IPS-15b (cell line): Measurements from ENCODE around the gene PTPRT.

Experiments
- H3K27me3 ChIP-seq: one replicate; pipeline ENCODE4 v1.6.1; 2013; ENCODE audit warnings: low read length; ENCODE audit not compliant: control insufficient read depth, insufficient read depth
- H3K36me3 ChIP-seq: one replicate; pipeline ENCODE4 v1.6.1; 2013; ENCODE audit warnings: low read length; ENCODE audit not compliant: control insufficient read depth, insufficient read depth
- H3K4me1 ChIP-seq: one replicate; pipeline ENCODE4 v1.6.1; 2013; ENCODE audit warnings: mild to moderate bottlenecking, low read length; ENCODE audit not compliant: control insufficient read depth, insufficient read depth
- H3K4me3 ChIP-seq: one replicate; pipeline ENCODE4 v1.5.1; 2013; ENCODE audit warnings: low read depth, low read length
- H3K9ac ChIP-seq: one replicate; pipeline ENCODE4 v1.6.1; 2013; ENCODE audit warnings: low read depth, mild to moderate bottlenecking, low read length
- H3K9me3 ChIP-seq: one replicate; pipeline ENCODE4 v1.6.1; 2013; ENCODE audit warnings: mild to moderate bottlenecking, low read length; ENCODE audit not compliant: control insufficient read depth, insufficient read depth

Gene PTPRT

GRCh38 chr20:42775037-42775436 lies 414.7 kb downstream of the PTPRT start:
- Histone ChIP-seq H3K27me3 (no peaks in the 10 kb centered on the region), H3K9ac (no peak overlapping the region), H3K36me3 (no peaks in the 10 kb centered on the region), H3K4me1 (no peaks in the 10 kb centered on the region), H3K9me3 (no peaks in the 10 kb centered on the region), H3K4me3 (no peak overlapping the region)

- H3K4me1 ChIP-seq, result no peaks in the 10 kb centered on the region
- no peak overlapping the region for H3K4me3 ChIP-seq
- H3K9ac ChIP-seq, result no peak overlapping the region
- no peaks in the 10 kb centered on the region for H3K36me3 ChIP-seq
- H3K9me3 ChIP-seq, result no peaks in the 10 kb centered on the region
- no peaks in the 10 kb centered on the region for H3K27me3 ChIP-seq
These were observed 426.7 kb downstream of the PTPRT start for GRCh38 chr20:42763015-42763414.

GRCh38 chr20:42756991-42757390 lies 432.7 kb downstream of the PTPRT start:
- Histone ChIP-seq H3K4me3 (no peak overlapping the region), H3K27me3 (no peaks in the 10 kb centered on the region), H3K36me3 (no peaks in the 10 kb centered on the region), H3K9ac (no peak overlapping the region), H3K9me3 (no peaks in the 10 kb centered on the region), H3K4me1 (no peaks in the 10 kb centered on the region)

- H3K36me3 ChIP-seq, result no peaks in the 10 kb centered on the region
- H3K4me3 ChIP-seq, result no peak overlapping the region
- H3K9me3 ChIP-seq, result no peaks in the 10 kb centered on the region
- no peaks in the 10 kb centered on the region for H3K4me1 ChIP-seq
- H3K27me3 ChIP-seq, result no peaks in the 10 kb centered on the region
- no peak overlapping the region for H3K9ac ChIP-seq
These were observed 435.0 kb downstream of the PTPRT start for GRCh38 chr20:42754706-42755105.

GRCh38 chr20:42752620-42753019 lies 437.1 kb downstream of the PTPRT start:
- Histone ChIP-seq H3K9me3 (no peaks in the 10 kb centered on the region), H3K9ac (no peak overlapping the region), H3K4me3 (no peak overlapping the region), H3K4me1 (no peaks in the 10 kb centered on the region), H3K36me3 (no peaks in the 10 kb centered on the region), H3K27me3 (peaks cover 2% of the 10 kb centered on the region)

GRCh38 chr20:42749556-42749955 lies 440.1 kb downstream of the PTPRT start:
- H3K27me3 ChIP-seq, result peaks cover 2% of the 10 kb centered on the region
- H3K9ac ChIP-seq, result no peak overlapping the region
- no peak overlapping the region for H3K4me3 ChIP-seq
- H3K36me3 ChIP-seq, result no peaks in the 10 kb centered on the region
- no peaks in the 10 kb centered on the region for H3K4me1 ChIP-seq
- no peaks in the 10 kb centered on the region for H3K9me3 ChIP-seq

GRCh38 chr20:42747765-42748411 lies 441.8 kb downstream of the PTPRT start:
- Histone ChIP-seq H3K27me3 (peaks cover 2% of the 10 kb centered on the region), H3K4me3 (no peak overlapping the region), H3K36me3 (no peaks in the 10 kb centered on the region), H3K9ac (no peak overlapping the region), H3K9me3 (no peaks in the 10 kb centered on the region), H3K4me1 (no peaks in the 10 kb centered on the region)

GRCh38 chr20:42744756-42745465 lies 444.8 kb downstream of the PTPRT start:
- Histone ChIP-seq H3K4me3 (no peak overlapping the region), H3K9me3 (no peaks in the 10 kb centered on the region), H3K27me3 (peaks cover 2% of the 10 kb centered on the region), H3K4me1 (no peaks in the 10 kb centered on the region), H3K9ac (no peak overlapping the region), H3K36me3 (no peaks in the 10 kb centered on the region)

GRCh38 chr20:42742926-42743325 lies 446.8 kb downstream of the PTPRT start:
- Histone ChIP-seq H3K4me3 (no peak overlapping the region), H3K36me3 (no peaks in the 10 kb centered on the region), H3K9me3 (no peaks in the 10 kb centered on the region)

GRCh38 chr20:42741906-42742305 lies 447.8 kb downstream of the PTPRT start:
- Histone ChIP-seq H3K36me3 (no peaks in the 10 kb centered on the region), H3K4me3 (no peak overlapping the region), H3K9me3 (no peaks in the 10 kb centered on the region), H3K27me3 (no peaks in the 10 kb centered on the region), H3K9ac (no peak overlapping the region), H3K4me1 (no peaks in the 10 kb centered on the region)

More at GRCh38 chr20:42742926-42743325, 446.8 kb downstream of the PTPRT start:
- Histone ChIP-seq H3K9ac (no peak overlapping the region), H3K4me1 (no peaks in the 10 kb centered on the region), H3K27me3 (peaks cover under 1% of the 10 kb centered on the region)

GRCh38 chr20:42740226-42740870 lies 449.4 kb downstream of the PTPRT start:
- Histone ChIP-seq H3K4me1 (no peaks in the 10 kb centered on the region), H3K27me3 (no peaks in the 10 kb centered on the region), H3K36me3 (no peaks in the 10 kb centered on the region), H3K4me3 (no peak overlapping the region), H3K9me3 (no peaks in the 10 kb centered on the region), H3K9ac (no peak overlapping the region)

- Histone ChIP-seq H3K9ac (no peak overlapping the region), H3K4me1 (no peaks in the 10 kb centered on the region), H3K36me3 (no peaks in the 10 kb centered on the region), H3K4me3 (no peak overlapping the region), H3K27me3 (no peaks in the 10 kb centered on the region), H3K9me3 (no peaks in the 10 kb centered on the region)
These were observed 450.0 kb downstream of the PTPRT start for GRCh38 chr20:42739683-42740082.
